Kasumi-1 (cell line): ENCODE data around the gene CIDEB.

Source experiments
- DNase-seq, 2 experiments: peaks; one replicate each; lab custom pipeline; 2025; lab: John Stamatoyannopoulos, UW

Gene CIDEB

DNA sequence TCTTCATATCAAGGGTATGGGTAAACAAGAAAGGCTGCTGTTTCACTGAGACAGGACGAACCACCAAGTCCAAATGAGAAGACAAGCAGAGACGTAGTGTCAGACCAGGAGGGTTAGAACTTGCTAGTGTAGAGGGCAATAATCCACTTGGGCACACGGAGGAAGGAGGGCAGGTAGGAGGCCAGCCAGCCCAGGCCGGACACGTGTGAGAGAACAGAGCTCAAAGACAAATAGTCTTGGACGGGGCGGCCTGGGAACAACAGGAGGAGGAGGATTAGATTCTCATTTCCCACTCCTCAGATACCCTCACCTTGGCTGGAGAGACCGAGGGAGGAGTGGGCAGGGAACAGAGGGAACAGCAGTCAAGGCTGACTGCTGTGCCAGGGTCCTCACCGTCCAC lies 17.0 kb downstream of the CIDEB start:
- no peak for DNase-seq

GRCh38 chr14:24289649-24290280 lies 18.0 kb downstream of the CIDEB start:
- no peak for DNase-seq

- no peak for DNase-seq
Measured at GRCh38 chr14:24286996-24287395, 20.8 kb downstream of the CIDEB start.

- DNase-seq: no peak
Measured at GRCh38 chr14:24285351-24285750, 22.4 kb downstream of the CIDEB start.

DNA sequence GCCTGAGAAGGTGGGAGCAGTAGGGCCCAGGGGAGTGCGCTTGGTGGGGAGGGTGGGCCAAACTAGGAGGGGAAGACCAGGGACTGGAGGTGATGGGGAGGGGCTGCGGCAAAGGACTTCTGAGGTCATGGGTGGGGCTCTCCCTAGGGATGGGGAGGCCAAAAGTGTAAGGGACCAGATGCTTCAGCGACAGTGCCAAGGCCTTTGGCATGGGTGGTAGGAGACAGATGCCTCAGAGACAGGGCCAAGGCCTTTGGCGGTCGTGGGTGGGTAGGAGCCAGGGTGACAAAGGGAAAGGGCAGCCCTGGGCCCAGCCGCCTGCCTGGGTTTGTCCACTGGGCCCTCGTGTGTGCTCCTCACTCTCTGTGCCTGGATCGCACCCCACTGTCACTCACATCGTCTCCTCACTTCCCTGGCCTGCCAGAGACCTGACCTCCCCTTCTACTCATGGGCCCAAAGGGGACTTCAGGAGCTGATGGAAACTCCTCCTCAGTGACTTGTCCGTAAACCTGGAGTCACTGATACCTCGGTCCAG lies 23.2 kb downstream of the CIDEB start:
- no peak for DNase-seq

GRCh38 chr14:24283796-24284460 lies 23.8 kb downstream of the CIDEB start:
- no peak for DNase-seq

DNA sequence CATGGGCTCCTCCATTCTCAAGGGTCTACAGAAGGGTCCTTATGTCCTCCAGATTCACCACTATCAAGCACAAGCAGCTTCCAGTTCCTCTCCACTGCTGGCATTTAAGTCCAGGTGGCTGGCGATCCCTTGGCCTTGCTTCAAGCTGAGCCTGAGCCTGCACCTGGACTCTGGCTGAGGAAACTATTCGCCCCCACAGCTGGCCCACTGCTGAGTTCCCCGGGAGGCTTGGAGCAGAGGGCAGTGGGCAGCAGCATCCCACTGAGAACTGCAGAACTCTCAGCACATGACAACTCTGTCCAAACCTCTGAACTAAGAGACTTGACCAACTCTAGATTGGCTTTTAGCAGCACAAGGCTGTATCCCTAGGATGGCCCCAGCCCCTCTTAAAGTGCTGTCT lies 25.0 kb downstream of the CIDEB start:
- no peak for DNase-seq

DNA sequence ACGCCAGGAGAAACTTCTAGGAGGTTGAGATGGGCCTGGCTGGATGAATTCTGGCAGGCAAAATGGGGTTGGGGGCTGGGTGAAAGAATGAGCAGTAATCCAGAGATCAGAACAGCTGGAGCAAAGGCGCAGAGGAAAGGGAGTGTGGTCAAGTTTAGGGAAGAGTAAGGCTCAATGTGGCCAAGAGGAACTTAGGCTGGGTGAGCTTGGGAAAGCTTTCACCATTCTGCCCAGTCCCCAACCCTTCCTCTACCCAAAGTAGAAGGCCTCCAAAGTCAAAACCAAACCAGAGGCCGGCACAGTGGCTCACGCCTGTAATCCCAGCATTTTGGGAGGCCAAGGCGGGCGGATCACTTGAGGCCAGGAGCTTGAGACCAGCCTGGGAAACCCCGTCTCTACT lies 26.1 kb downstream of the CIDEB start:
- peak in 1 of 2 experiments; percentile 15 for DNase-seq

DNA sequence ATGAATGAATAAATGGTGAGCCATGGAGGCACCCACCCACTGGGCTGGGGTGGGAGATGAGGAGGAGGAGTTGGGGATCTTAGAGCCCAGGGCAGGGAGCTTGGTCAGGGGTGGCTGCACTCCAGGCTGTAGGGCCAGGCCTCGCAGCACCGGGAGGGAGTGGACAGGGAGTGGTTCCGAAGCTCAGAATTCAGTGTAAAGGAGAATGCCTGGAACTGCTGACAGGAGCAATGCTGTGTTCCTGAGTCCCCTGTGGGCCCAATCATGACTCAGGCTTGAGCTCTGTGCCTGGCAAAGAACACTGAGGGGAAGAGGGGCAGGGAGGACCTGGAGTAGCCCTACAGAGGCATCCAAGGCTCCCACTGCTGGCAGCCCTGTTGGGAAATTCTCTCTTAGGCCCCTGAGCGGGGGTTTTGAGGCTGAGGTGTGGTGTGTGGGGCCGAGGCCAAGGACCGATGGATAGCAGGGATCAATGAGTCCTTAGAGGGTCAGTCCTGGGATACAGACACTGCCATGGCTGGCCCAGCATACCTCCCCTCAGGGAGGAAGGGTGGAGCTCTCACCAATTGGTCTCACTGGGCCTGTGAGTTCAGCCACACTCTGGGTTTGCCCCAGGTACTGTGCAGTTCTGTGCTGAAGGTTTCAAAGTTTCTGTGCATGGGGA lies 26.8 kb downstream of the CIDEB start:
- DNase-seq: no peak

DNA sequence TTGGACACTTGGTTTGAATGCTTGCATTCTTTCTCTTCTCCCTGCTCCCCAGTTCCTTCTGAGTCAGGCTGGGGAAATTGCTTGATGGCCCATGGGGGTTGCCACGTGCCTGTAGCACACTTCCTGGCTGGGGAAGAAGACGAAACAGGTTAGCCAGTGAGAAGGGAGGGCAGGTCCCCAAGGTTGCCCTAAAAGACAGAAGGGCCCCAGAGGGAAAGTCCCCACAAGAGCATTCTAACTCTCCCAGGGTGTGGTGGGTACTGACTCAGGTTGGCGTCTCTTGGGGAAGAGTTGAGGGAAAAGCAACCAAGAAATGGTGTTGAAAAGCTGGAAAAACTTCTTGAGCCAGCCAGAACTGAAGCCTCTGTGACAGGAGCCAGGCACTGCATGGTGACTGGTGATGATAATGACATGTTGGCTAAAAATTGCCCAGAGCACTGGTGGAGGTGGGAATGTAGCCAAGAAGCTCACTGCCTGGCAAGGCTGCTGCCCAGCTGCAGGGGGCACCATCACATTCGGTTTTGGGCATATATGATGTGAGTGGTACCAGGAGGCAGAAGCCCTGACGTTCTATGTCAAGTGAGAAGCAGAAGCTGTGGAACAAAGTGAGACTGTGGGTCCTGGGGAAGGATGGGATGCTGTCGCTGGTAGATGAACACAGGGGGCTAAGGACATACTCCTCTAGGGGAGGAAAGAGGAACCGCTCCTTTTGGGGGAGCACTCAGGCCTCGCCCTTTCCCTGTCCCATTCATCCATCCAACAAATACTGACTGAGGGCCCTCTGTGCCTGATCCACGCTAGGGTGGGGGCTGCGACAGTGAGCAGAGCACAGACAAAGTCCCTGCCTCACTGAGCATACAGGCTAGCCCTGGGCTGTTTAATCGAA lies 28.2 kb downstream of the CIDEB start:
- DNase-seq: no peak

- DNase-seq: no peak
Measured at GRCh38 chr14:24278424-24278823, 29.4 kb downstream of the CIDEB start.

GRCh38 chr14:24277606-24278321 lies 30.0 kb downstream of the CIDEB start:
- DNase-seq: peak; percentile 75 to 77

GRCh38 chr14:24277071-24277470 lies 30.7 kb downstream of the CIDEB start:
- DNase-seq: no peak

GRCh38 chr14:24274101-24274543 lies 33.7 kb downstream of the CIDEB start:
- peak in 1 of 2 experiments; percentile 9 for DNase-seq

GRCh38 chr14:24273422-24273998 lies 34.3 kb downstream of the CIDEB start:
- peak in 1 of 2 experiments; percentile 7 for DNase-seq

DNA sequence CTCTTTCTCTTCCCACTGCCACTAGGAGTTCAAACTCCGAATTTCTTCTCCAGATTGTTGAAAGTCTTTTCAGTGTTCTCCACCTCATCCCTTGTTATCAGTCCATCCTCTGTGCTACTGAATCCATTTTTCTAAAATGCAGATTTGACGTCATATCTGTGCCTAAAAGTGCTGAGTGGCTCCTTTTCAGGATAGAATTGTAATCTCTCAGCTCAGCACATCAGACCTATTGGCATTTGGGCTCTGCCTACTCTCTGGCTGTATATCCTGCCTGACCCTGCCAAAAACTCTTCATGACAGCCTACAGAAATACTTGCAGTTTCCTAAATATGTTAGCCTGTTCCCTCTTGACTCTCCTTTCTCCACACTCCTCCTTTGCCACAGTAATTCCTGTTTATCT lies 35.3 kb downstream of the CIDEB start:
- no peak for DNase-seq

GRCh38 chr14:24271834-24272263 lies 35.9 kb downstream of the CIDEB start:
- no peak for DNase-seq

DNA sequence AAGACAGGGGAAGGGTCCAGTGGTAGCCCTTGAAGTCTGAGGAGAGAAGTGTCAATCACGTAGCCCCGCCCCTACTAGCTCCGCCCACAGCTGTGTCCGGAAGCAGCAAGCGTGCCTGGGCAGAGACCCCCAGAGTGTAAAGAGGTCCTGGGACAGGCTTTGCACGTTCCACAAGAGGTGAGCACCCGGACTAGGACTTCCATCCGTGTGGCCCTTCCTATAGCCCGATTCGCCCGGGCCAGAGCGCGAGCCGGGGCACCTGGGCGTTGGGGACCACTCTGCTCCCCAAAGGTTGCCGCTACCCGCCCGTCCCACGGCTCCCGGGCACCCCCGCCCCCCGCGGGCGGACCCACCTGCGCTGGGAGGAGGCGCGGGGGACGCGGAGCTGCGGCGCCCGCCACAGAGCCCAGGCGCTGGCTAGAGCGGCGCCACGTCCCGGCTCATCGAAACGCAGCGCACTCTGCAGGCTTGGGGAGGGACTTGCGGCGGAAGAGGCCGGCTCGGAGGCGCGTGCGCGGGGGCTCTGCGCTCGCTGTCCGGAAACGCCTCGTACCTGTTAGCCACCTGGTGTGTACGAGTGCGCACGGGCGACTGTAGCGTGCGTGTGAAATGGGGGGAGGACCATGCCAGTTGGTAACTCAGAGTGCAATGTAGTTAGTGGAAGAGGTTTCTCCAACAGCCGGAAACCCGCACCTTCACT lies 36.5 kb downstream of the CIDEB start, which contains the start of gene RABGGTA:
RABGGTA (minus strand) TSS at position 464 of the 700 bp plus-strand sequence. CDS start 482 bp downstream, outside the sequence.
- DNase-seq: peak; percentile 82 to 86

DNA sequence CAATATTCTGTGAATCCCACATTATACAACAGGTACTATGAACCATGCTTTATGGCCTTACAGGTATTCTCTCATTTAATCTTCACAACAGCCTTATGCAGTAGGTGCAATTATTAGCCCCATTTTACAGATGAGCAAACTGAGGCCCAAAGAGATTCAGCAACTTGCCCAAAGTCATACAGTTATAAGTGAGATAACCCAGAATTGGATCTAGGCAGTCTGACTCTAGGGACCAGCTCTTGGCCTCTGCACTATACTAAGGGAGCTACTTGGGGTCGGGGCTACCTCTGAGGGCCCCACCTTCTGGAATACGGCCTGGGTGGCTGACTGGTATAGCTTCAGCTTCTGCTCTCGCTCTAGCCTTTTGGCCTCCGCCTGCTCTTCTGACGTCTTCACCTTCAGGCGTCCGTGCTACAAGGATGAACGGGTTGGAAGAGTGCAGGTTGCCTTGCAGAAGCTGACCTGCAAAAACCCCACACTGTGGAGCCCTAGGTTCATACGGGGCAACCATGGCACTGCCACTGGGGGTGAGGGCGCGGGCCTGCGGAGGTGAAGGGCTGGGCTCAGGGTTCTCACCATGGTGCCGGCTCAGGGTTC lies 37.1 kb downstream of the CIDEB start:
- DNase-seq: peak in 1 of 2 experiments; percentile 41
